Activated CD4-positive, alpha-beta T cell treated with anti-CD3 and anti-CD28 coated beads, Interleukin-2, amount 50 U/mL, for 16 hours (primary cell): ENCODE results near the gene VGLL4.
"Not testable (repeated sequence)": the region's sequence is repeated elsewhere in the genome, so short reads cannot be mapped to it uniquely, and the experiment has no call there.

ENCODE experiments used
- DNase-seq: peaks from one replicate; pipeline ENCODE4 v3.0.0-alpha.2; 2020

The VGLL4 gene, protein sequence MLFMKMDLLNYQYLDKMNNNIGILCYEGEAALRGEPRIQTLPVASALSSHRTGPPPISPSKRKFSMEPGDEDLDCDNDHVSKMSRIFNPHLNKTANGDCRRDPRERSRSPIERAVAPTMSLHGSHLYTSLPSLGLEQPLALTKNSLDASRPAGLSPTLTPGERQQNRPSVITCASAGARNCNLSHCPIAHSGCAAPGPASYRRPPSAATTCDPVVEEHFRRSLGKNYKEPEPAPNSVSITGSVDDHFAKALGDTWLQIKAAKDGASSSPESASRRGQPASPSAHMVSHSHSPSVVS

DNA sequence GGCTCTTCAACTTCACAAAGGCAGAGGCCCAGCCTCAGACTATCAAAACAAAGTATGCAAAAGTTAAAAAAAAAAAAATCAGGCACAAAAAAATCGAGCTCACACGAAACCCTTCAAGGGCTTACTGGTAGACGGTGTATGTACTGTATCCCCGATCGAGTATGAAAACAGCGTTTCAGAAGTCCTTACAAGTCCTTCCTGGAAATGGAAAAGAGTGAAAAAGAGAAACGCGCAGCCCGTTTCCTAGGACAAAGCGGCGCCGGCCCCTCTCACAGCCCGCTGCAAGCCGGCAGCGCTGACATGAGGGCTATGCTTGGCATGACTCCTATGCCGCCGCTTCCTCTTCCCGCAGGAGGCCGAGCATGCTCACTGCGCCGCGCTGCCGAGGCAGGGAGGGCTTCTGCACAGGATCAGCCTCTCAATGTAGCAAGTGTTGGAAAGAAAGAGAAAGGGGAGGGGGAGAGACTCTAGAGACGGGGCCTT lies at the start of gene VGLL4:
VGLL4 (minus strand) TSS at position 311 of the 483 bp plus-strand sequence. CDS start 397 bp downstream, outside the sequence.
- peak; percentile 88 for DNase-seq

- DNase-seq, result no peak
These were observed 48.8 kb upstream of the VGLL4 start for GRCh38 chr3:11692532-11692813.

DNA sequence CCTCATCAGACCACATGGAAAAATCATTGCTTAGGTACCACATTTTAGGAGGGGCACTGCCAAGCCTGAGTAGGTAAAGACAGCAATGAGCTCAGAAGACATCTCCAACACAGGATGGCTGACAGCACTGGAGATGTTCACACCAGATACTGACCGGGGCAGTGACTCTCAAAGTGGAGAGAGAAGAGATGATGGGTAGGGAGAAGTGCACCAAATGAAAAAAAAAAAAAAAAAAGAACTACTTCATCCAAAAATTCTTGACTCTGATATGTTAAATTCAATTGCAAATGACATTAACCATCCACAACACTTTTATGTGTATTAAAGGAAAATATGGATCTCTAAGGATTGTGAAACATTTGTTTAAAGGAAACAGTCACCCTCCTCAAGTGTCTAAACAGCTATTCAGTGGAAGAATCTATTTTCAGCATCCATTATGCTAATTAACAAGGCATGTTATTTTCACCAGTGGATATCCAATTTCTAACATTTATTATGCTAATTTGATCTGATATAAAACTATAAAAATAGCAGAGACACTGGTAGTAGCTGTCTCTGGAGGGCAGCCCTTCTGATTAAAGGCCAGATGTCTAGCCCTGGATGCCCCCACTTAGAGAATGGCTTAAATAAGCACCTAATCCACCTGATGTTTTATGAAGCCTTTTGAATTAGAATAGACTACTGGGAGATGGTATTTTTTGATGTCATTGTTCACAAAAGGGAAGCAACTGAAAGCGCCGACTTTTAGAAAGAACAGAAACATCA lies 48.2 kb upstream of the VGLL4 start:
- no peak for DNase-seq

DNA sequence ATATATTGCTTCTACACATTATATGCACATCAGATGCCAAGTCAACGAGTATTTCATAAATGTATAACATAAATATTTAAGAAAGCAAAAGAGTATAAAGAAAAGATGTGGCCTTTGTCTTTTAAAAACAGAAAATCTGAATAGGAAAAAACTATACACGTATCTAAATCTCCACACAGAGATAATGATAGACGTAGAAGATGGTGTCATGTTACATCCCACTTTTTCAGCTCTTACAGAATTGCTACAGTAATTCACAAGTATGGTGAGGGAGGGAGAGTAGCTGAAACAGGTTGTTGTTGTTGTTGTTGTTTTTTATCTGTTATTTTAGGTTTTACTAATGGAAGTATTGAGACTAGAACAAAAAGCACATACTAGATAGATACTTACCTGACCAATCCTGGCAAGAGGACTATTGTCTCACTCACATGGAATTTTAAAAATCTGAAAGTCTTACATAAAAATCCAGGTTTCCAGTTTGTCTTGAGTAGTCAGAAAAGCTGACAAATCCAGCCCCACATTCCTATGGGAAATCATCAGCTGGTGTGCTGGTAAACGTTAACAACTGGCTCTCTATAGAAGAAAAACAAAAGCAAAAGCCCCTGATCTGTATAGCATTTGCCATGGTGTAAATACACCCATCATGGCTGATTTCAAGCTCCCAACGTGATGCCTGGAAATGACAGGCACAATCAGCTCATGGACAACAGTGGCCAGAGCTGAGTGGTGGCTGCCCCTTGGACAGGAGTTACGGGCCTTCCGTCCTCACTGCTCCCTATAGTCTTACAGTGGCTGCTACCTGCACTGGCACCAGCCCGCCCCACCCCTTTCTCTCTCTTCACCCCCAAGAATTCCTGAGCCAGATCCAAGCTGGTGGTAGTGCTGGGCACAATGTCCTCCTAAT lies 47.4 kb upstream of the VGLL4 start:
- no peak for DNase-seq

GRCh38 chr3:11689749-11690148 lies 46.0 kb upstream of the VGLL4 start:
- DNase-seq, result no peak

DNA sequence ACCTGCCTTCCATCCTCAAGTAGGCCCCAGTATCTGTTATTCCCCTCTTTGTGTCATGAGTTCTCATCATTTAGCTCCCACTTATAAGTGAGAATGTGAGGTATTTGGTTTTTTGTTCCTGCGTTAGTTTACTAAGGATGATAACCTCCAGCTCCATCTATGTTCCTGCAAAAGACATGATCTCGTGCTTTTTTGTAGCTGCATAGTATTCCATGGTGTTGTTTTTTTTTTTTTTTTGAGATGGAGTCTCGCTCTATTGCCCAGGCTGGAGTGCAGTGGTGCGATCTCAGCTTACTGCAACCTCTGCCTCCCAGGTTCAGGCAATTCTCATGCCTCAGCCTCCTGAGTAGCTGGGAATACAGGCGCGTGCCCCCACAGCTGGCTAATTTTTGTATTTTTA lies 41.3 kb upstream of the VGLL4 start:
- DNase-seq, result not testable (repeated sequence)

DNA sequence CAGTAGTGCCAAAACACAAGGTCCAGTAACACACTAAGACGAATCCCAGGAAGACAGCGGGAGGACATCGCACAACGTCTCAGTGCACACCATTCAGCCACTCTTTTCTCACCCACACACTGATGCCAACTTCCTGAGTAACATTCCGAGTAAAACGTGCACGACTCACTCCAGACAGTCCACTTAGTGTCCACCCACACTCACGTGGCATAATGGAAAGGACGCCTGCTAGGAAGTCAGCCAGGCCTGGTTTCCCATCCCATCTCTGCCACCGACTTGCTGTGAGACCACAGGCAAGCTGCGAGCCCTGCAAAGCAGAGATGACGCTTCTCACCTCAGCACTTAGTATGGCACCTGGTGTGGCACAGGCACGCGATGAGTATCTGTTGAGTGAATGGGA lies 36.8 kb upstream of the VGLL4 start:
- no peak for DNase-seq

DNA sequence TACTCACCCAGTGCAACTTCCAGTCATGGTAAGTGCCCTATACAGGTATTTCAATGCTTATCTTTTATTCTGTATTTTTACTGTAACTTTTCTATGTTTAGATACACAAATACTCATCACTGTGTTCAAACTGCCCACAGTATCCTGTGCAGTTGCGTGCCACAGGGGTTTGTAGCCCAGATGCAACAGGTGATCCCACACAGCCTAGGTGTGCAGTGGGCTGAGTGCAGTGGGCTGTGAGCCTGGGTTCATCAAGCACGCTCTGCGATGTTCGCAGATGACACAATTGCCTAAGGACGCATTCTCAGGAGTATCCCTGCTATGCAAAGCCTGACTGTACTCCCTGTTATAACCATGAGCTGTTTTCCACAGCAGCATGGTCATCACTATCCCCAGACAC lies 36.2 kb upstream of the VGLL4 start:
- DNase-seq, result no peak

DNA sequence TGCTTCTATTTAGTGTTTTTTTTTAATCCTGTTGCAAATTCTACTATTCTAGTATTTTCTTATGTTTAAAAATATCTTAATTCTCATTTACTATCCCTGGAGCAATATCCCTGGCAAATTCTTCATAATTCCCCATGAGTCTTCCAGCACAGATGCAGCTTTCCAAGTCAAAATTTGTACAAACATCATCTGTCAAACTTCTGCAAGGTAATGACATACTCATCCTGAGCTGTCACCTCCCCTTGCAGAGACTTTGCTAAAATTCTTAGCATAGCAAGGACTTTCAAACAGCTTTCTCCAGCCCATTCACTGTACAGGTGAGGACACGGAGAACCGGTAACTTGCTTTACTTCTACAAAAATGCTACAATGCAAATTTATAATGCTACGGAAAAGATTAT lies 28.6 kb upstream of the VGLL4 start:
- no peak for DNase-seq

DNA sequence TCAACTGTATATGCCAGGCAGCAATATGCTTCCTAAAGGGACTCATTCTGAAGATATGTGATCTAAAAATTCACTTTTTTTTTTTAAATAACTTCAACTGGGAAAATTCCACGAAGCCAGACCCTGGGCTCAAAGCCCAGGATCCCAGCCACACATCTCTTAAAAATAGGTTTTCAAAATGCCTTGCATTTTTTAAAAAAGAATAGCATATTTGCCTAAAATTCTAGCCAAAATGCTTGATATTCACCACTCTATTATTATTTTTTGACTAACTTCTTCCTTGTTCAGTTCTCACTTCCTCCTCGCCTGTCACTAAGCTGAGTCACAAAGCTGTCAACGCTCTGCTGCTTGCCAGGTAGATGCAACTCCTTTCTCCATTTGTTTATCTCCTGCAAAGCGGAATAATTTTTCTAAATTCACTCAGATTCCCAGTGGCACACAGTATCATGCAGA lies 28.0 kb upstream of the VGLL4 start:
- DNase-seq, result no peak

DNA sequence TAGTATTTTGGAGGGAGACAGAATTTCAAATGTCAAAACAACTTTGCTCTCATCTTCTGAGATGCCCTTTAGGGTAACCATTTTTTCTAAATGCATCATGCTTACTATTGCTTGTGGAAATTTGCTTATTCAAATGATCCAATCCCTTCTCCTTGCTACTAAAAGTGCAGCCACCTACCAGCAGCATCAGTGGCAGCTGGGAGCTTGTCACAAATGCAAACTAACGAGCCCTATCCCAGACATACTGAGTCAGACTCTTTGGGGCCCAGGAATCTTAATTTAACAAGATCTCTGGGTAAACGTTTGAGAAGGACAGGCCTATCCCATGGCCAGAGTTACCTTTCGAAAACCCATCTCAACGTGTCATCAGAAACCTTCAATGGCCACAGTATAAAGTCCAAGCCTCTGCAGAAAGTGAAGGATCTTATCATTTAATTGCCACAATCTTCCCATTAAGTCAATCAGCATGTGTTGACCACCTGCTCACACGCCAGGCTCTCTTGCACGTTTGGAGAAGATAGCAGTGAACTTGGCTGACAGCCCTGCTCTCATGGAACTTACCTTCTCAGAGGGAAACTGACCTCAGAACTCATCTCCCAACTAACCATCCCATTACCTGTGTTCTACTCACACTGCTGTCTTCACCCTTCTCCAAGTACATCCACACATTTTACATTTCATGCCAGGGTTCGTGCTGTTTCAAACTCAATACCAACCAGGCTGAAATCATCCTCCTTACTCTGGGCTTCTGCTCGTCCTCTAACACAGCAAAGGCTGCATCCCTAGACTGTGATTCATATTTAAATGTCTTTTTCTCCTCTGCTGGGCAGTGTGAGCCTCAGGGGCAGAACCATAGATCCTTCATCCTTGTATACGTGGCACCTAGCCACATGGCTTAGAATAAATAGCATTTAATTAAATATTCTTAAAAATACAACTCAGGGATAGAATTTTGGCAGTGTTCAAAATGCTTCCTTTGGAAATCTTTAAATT lies 24.8 kb upstream of the VGLL4 start:
- no peak for DNase-seq

DNA sequence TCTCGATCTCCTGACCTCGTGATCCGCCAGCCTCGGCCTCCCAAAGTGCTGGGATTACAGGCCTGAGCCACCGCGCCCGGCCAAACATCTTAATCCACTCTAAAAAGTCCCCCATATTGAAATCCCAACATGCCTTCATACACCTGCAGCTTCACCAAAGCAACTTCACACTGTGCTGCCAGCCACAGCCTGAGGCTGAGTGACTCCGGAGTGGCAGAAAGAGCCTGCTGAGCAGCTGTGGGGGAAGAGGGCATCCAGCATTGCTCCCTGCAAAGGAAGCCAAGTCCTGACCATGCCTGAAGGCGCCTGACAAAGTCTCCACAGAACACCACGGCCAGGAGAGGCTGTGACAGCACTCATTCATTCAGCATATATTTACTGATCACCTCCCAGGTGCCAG lies 21.6 kb upstream of the VGLL4 start:
- DNase-seq, result no peak

DNA sequence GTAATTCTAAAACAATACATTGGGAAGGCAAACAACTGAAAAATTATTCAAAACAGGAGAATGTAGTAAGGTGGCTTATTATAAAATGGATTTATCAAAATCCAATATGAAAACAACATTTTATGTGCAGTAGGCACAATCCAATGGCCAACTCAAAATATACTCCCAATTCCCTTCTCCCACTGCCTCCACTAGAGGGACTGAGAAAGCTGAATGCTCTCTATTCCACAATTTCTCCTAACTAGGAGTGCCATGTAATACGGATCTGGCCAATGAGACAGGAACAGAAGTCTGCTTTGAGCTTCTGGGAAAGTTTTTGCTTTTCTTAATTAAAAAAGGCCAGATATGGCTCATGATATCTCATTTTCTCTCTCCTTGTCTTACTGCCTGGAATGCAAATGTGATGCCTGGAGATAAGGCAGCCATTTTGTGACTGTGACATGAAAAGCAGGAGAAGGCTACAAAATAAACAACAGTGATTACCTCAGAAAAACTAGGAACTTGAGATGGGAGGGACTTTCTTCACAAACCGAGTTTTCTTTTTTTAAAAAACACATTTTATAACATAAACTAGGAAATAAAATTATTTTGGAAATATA lies 18.8 kb upstream of the VGLL4 start:
- DNase-seq, result no peak

DNA sequence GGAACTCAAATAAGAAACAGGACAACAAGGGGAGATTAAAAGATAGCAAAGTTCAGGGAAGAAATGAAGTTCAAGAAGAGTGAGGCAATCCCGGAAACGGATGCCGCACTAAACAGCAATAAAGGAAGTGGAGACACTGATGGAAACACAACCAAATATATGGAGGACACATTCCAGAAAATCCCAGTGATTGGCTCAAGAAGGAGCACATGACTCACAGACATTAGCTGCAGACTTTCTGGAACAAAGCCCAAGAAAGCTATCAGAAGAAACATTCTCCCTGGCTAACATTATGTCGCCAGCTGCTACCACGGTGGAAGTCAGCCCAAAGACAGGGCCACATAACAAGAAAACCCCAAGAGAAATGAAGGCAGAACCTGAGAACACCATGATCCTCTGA lies 18.1 kb upstream of the VGLL4 start:
- DNase-seq, result no peak

GRCh38 chr3:11661052-11661656 lies 17.4 kb upstream of the VGLL4 start:
- DNase-seq, result no peak

DNA sequence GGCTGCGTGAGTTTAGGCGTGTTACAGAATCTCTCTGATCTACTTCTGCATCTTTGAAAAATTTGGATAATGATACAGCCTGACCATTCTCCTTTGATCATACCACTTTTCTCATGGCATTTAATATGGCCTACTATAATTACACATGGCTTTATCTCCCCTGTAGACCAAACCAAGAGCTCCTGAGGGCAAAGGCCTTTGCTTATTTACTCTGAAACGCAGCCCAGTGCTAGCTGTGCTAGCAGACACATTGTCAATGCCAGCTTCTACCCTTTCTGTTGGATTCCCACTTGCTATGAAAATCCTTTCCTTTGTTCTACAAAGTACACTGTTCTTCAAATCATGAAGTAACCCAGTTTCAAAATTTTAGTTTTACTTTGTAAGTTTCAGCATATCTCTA lies 16.5 kb upstream of the VGLL4 start:
- no peak for DNase-seq

DNA sequence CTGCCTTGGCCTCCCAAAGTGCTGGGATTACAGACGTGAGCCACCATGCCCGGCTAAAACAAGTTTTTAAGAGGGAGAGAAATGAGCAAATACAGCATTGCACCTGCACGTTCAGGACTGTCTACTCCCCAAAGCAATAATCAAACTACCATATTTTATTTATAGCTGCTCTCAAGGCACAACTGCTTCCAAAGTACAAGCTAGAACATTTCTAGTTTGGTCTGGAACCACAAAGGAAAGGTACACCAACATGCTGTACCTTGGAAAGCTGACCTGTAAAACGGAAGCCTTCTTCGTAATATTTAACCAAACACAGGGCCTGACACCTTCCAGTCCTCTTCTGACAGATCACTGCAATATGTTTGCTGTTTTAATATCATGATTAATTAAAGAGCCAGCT lies 14.5 kb upstream of the VGLL4 start:
- no peak for DNase-seq

- DNase-seq, result no peak
These were observed 11.6 kb upstream of the VGLL4 start for GRCh38 chr3:11655196-11655928.

DNA sequence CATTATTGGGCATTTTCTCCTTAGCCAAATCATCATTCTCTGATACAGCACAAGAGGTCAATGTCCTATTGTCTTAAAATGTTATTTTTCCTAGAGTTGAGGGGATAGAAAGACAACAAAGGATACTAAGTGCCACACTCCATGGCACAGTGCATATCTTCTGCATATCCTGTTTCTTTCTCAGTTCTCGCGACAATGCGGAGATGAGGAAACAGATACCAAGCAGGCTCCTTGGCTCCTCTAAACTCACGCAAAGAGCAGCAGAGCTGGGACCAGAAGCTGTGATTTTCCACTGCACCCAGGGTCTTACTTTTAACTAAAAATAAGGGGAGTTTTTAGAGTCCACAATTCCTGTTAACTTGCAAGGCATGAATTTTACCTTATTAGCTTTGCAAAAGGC lies 10.5 kb upstream of the VGLL4 start:
- no peak for DNase-seq

- no peak for DNase-seq
These were observed 9.8 kb upstream of the VGLL4 start for GRCh38 chr3:11653298-11654055.
